GOT3 (cell line): ENCODE measurements around the gene CD248.
A peak's percentile ranks its signal among the peaks of the same experiment; 100 is the strongest.
"Not testable (repeated sequence)": the region's sequence is repeated elsewhere in the genome, so short reads cannot be mapped to it uniquely, and the experiment has no call there.

Source experiments
- DNase-seq: peaks from one replicate; lab custom pipeline; 2025; ENCODE audit warnings: mixed read lengths; lab: John Stamatoyannopoulos, UW

Gene CD248

DNA sequence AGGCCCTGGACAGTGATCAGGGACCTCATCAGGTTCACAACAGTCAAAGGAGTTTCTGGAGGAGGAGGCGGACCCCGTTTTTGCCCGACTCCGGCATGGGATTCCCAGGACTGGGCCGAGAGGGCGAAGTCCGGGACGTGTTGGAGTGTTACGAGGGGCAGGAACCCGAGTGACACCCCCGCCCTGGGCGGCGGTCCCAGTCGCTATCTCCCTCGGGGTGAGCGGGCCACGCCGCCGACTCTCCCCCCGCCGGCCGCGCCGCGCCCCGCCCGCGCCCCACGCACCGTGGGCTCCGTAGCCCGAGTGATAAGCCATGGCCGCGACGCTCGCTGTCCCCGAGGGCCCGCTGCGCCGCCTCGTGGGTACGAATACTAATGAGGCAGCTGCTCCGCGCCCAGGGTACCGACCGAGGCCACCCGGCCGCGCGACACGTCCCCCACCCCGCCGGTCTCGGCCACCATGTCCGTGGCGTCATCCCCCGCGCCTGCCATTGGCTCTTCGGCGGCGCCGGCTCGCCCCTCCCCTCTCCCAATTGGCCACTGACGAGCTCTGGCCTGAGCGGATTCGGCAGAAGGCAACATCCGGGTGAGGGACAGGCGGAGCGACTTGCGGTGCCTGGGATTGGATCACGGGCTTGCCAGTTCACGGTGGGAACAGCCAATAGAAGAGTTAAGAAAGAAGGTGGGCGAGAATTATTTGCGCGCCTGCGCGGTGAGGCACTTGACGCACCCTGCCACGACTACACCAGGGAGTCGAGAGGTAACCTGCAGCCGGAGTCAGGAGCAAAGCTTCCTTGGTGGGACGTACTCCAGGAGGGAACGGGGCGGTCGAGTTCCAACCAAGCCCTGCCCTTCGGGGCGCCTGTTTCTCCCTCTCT, 27.9 kb downstream of the CD248 start, which contains the start of gene YIF1A:
YIF1A (minus strand) TSS at position 473 of the 877 bp plus-strand sequence; CDS start at position 315, 158 bp downstream.
- peak; percentile 98 for DNase-seq

GRCh38 chr11:66287889-66288670, 28.8 kb downstream of the CD248 start:
- no peak for DNase-seq

DNA sequence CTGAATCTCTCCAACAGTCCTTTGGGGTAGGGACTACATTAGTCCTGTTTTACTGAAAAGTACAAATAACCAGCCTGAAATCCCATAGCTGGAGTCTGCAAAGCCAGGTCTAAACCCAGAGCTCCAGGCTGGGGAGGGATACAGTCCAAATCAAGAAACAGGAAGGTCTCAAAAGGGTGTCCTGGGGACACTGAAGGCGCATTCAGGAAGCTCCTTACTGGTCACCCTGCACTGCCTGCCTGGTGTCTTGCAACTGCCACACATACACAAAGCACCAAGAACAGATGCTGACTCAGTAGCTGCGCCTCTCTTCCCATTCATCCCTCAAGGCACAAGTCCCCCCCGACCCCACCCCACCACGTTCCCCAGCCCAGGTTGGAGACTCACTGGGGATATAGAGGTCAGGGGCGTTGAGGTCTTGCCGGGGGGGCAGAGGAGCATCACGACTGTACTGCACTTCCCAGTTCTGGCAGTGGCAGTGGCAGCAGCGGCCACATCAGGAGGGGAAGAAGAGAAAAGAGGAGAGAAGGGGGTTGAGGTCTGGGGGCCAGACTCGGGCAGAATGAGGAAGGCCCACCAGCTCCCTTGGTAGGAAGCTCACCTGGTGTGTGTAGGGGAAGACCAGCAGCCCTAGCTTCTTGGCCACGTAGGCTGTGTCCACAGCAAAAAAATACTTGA, 29.5 kb downstream of the CD248 start:
- DNase-seq, result no peak

- DNase-seq, result no peak
Observed at GRCh38 chr11:66286699-66287098, 30.1 kb downstream of the CD248 start.

DNA sequence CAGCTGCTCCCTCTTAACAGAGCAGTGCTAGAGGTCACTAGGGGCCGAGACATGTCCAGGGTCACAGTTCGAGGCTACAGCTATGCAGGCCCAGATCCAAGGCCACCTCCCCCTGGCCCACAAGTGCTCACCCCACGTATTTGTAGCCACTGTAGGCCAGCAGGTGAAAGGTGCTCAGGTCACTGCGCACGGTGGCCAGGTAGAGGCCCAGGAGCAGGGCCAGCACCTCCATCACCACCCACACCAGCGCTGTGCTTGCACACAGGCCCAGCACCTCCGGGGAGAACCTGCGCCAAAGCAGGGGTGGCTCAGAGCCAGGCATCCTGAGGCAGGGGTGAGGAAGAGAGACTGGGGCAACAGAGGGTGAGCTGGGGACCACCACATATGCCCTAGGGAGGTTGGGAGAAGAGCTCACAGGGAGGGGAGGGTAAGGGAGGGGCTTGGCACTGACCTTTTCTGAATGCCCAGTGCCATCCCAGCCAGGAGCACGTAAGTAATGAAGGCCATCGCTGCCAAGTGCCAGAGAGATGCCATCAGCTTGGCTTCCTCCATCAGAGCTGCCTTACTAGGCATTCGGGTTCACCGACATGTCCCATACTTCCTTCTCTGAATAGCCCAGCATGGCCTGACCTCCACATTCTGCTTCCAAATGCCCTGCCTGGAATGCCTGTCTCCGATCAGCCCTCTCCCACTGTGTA, 31.4 kb downstream of the CD248 start:
- DNase-seq, result no peak

DNA sequence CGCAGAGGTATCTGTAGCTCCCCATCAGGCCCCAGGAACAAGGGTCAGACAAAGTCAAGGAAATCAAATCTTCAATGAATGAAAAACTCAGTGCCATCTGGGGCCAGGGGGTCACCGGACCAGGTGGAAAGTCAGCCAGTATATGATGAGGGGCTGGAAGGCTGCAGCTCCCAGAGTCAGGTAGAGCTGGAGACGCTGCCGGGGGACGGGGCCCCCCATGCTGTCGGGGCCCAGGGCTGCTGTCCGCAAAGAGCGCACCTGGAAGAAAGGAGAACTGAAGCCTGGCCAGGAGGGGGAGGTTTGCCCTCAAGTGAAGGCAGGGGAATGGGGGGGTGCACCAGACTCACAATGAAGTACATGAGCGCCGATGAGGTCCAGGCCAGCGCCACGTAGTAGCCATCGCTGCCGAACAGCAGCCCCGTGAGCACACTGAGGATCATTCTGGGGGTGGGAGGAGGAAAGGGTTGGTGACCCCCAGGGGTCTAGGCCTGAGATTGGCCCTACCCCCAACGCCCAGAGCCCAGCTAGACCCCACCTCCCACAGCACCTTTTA, 32.2 kb downstream of the CD248 start:
- no peak for DNase-seq

GRCh38 chr11:66283461-66284105, 33.3 kb downstream of the CD248 start:
- no peak for DNase-seq

GRCh38 chr11:66282468-66283455, 34.1 kb downstream of the CD248 start:
- DNase-seq, result peak; percentile 72

GRCh38 chr11:66281776-66282467, 34.9 kb downstream of the CD248 start:
- no peak for DNase-seq

GRCh38 chr11:66281001-66281400, 35.8 kb downstream of the CD248 start:
- no peak for DNase-seq

DNA sequence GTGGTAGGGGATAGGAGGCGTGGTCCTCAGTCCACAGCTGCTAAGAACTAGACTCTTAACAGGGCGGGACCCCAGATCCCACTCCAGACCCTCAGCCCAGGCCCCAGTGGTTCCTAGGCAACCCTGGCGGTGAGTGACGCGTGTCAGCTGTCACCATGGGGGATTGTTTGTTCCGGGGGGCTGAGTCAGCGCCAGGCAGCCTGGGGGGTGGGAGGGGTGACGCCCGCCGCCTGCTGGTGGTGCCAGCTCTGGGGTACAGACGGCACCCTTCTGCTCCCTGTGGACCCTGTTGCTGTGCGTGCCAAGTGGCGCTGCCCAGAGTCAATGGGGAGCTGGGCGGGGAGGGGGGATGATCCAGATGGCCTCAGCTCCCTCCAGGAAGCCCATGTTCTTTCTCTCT, 36.4 kb downstream of the CD248 start:
- DNase-seq, result no peak

DNA sequence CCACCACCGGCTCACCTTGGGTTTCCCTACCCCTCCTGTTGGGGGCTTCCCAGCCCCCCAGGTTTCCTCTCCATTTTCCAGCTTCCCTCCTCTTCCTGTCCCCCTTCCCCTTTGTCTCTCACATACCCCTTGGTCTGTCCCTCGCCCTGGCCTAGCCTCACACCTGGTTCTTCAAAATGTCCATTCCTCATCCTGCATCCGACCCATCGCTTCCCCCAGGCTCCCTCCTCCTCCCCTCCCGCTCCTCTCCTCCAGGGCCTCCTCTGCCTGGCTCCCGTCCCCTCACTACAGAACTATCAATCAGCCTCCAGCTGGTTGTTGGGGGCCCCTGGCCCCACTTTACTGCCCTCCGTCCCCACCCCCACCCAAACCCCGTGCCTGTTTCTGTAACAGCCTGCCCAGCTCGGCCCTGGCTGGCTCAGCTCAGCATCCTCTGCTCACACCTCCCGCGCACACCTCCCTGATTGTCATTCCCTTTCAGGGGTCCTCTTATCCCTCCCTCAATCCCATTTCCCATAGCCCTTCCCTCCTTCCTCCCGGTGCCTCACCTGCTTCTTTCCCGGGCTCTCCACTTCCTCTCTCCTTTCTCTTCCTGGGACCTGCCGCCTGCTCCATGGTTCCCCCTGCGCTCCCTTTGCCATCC, 37.6 kb downstream of the CD248 start:
- DNase-seq, result no peak

- DNase-seq, result no peak
Observed at GRCh38 chr11:66278363-66279091, 38.3 kb downstream of the CD248 start.

DNA sequence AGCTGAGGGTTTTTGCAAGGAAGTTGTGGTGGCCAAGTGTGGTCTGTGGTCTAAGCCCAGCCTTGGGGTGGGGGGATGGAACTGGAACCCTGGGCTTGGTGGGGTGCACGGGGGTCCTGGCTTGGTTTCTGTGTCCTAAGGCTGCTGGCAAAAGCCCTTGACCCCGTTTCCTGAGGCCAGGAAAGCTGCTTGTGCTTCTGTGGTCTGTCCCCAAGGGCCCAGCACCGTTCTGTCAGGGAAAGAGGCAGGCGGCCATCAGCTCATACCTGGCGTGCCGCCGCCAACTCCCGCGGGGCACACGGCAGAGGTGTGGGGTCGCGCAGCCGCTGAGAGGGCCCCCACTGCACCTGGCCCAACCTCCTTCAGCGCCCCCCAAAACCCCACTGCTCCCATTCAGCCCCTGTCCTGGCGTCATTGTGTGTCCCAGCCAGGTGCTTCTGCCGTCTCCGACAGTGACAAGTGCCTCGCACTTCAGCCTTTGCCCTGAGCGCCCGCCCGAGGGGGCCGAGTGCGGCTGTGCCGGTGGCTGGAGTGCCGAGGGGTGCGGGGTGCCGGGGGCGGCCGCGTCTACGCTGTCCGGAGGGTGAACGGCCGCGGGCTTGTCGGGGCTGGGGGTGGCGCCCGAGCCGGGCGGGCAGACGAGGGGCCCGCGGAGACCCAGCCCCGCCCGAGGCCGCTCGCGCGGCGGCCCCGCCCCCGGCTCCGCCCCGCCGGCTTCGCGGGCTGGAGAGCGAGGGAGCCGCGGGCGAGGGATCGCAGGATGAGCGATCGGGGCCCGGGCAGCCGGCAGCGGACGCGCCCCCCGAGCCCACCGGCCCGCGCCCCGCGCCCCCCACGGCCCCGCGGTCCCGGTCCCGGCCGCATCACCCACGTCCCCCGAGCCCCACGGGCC, 39.1 kb downstream of the CD248 start, which contains the start of gene CNIH2:
CNIH2 (plus strand) TSS at position 705 of the 892 bp plus-strand sequence. CDS start 282 bp downstream, outside the sequence.
- no peak for DNase-seq

DNA sequence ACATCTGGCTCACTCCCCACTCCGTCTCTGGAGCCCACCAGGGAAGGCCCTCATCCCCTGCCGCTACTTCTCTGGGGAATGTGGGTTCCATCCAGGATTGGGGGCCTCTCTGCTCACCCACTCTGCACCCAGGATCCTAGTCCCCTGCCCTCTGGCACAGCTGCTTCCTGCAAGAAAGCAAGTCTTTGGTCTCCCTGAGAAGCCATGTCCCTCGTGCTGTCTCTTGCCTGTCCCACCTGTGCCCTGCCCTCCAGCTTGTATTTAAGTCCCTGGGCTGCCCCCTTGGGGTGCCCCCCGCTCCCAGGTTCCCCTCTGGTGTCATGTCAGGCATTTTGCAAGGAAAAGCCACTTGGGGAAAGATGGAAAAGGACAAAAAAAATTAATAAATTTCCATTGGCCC, 39.8 kb downstream of the CD248 start:
- not testable (repeated sequence) for DNase-seq

DNA sequence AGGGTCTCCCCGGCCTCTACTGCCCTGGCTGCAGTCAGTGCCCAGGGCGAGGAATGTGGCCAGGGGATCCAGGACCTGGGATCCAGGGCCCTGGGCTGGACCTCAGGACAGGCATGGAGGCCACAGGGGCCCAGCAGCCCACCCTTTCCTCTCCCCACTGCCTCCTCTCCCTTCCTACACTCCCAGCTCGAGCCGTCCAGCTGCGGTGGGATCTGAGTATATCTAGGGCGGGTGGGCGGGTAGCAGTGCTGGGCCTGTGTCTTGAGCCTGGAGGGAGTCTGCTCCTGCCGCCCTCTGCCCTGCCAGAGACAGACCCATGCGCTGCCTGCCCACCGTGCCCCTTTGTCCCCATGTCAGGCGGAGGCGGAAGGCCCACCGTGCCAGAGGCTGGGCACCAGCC, 40.2 kb downstream of the CD248 start:
- not testable (repeated sequence) for DNase-seq
